Measurements from ENCODE around the gene USE1. TPM values are rescaled to one million over a fixed set of nuclear protein-coding genes. Genes with fewer than 3 reads are reported as not detected.

The USE1 gene
- total RNA-seq, 1 experiment from 2014 or later, result 26.2 TPM

- intact Hi-C loops (cut with micrococcal nuclease; ENCODE audit: unreplicated experiment), result no loop called here
- Histone ChIP-seq H3K9me3 (ENCODE audit: control insufficient read depth, insufficient read depth, low read depth, low read length) (no peaks in the 10 kb centered on the region), H3K4me3 (ENCODE audit: low read depth in 2 of 2, low read length in 2 of 2) (no peak overlapping the region), H3K36me3 (ENCODE audit: control insufficient read depth, insufficient read depth, low read length) (no peaks in the 10 kb centered on the region), H3K27ac (ENCODE audit: low read length) (no peak overlapping the region), H3K27me3 (ENCODE audit: control insufficient read depth, insufficient read depth, low read length) (no peaks in the 10 kb centered on the region), H3K4me1 (ENCODE audit: control insufficient read depth, insufficient read depth, low read length) (no peaks in the 10 kb centered on the region)
- DNase-seq (ENCODE audit: low read depth, low spot score) (no peak), ATAC-seq (no peak)
- CTCF ChIA-PET, result no interaction called here
- TF ChIP-seq POLR2AphosphoS5 (IDR thresholded peaks at IDR 0.05; ENCODE audit: low read depth, low read length), result no peak
- TF ChIP-seq REST (IDR thresholded peaks at IDR 0.05; ENCODE audit: insufficient read depth in 1 of 2, low read depth in 2 of 2, low read length in 1 of 2), result no peak
- no TSS peak for BruUV-seq (replicated peaks)
- POLR2A ChIA-PET, result interaction anchor here (0.7 kb wide), 1 partner anchor 464 kb away, joined by 3 read pairs; no protein-coding TSS in a partner anchor
- in situ Hi-C loops (cut with HindIII; ENCODE audit: low pct_unique_long_range_greater_than_20kb, low sequenced_read_pairs), result no loop called here
Observed at GRCh38 chr19:17196610-17197009, 18.5 kb upstream of the USE1 start.

GRCh38 chr19:17197666-17198065 is 17.5 kb upstream of the USE1 start:
- H3K36me3 ChIP-seq (ENCODE audit: control insufficient read depth, insufficient read depth, low read length), result no peaks in the 10 kb centered on the region
- H3K9me3 ChIP-seq (ENCODE audit: control insufficient read depth, insufficient read depth, low read depth, low read length), result no peaks in the 10 kb centered on the region
- ATAC-seq (no peak), DNase-seq (ENCODE audit: low read depth, low spot score) (no peak)
- in situ Hi-C loops (cut with HindIII; ENCODE audit: low pct_unique_long_range_greater_than_20kb, low sequenced_read_pairs) (no loop called here), intact Hi-C loops (cut with micrococcal nuclease; ENCODE audit: unreplicated experiment) (no loop called here)
- H3K27ac ChIP-seq (ENCODE audit: low read length), result no peak overlapping the region
- BruUV-seq (replicated peaks), result no TSS peak
- no peak overlapping the region for H3K4me3 ChIP-seq (ENCODE audit: low read depth in 2 of 2, low read length in 2 of 2)
- CTCF ChIA-PET, result no interaction called here
- POLR2A ChIA-PET, result no interaction called here
- H3K27me3 ChIP-seq (ENCODE audit: control insufficient read depth, insufficient read depth, low read length), result no peaks in the 10 kb centered on the region
- TF ChIP-seq POLR2AphosphoS5 (IDR thresholded peaks at IDR 0.05; ENCODE audit: low read depth, low read length) (no peak), SIN3A (IDR thresholded peaks at IDR 0.05; ENCODE audit: borderline replicate concordance, insufficient read depth, low read depth, low read length) (no peak), CTCF (IDR thresholded peaks at IDR 0.05) (no peak), TCF7L2 (IDR thresholded peaks at IDR 0.05; ENCODE audit: low read depth, low read length) (no peak), REST (IDR thresholded peaks at IDR 0.05; ENCODE audit: insufficient read depth in 1 of 2, low read depth in 2 of 2, low read length in 1 of 2) (no peak)
- H3K4me1 ChIP-seq (ENCODE audit: control insufficient read depth, insufficient read depth, low read length), result no peaks in the 10 kb centered on the region

Data from Panc1 (cell line).